Breast epithelium (tissue), 3 donors: ENCODE results near the gene SYT15.
"Not testable (repeated sequence)": the region's sequence is repeated elsewhere in the genome, so short reads cannot be mapped to it uniquely, and the experiment has no call there.

Experiments used
- POLR2AphosphoS5 ChIP-seq, 3 donors: sonication (generic); formaldehyde crosslinking; IDR thresholded peaks; one replicate each; pipeline ENCODE4 v1.6.1; 2017; ENCODE audit warnings: antibody characterized with exemption in 3 of 3
- TF ChIP-seq, protein P1 (sequence below), 3 donors: fragments of 450-650 bp; IDR thresholded peaks; one replicate each; pipeline ENCODE4 v1.5.1; 2016 to 2017; ENCODE audit warnings: antibody characterized with exemption in 3 of 3, mild to moderate bottlenecking in 3 of 3, moderate library complexity in 3 of 3

DNA sequence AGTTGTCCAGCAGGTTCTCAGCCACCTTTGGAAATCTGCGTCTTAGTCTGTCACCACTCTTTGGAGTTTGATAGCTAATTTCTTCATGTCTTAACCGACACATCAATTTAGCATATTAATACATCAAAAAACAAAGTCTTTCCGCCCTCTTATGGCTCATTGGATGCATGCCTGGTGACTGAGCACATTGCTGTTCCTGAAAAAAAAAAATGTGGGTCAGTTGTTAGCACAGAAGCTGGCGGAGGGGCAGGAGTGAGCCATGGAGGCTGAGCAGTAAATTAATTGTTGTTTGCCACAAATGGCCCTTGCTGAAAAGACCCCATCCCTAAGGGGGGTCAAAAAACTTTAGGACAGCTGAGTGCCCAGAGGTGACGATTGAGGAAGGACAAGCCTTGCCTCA lies 5.6 kb upstream of the SYT15 start:
- TF ChIP-seq, protein P1, sequence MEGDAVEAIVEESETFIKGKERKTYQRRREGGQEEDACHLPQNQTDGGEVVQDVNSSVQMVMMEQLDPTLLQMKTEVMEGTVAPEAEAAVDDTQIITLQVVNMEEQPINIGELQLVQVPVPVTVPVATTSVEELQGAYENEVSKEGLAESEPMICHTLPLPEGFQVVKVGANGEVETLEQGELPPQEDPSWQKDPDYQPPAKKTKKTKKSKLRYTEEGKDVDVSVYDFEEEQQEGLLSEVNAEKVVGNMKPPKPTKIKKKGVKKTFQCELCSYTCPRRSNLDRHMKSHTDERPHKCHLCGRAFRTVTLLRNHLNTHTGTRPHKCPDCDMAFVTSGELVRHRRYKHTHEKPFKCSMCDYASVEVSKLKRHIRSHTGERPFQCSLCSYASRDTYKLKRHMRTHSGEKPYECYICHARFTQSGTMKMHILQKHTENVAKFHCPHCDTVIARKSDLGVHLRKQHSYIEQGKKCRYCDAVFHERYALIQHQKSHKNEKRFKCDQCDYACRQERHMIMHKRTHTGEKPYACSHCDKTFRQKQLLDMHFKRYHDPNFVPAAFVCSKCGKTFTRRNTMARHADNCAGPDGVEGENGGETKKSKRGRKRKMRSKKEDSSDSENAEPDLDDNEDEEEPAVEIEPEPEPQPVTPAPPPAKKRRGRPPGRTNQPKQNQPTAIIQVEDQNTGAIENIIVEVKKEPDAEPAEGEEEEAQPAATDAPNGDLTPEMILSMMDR (IDR thresholded peaks at IDR 0.05) = not testable (repeated sequence)
- not testable (repeated sequence) for TF ChIP-seq POLR2AphosphoS5 (IDR thresholded peaks at IDR 0.05)
